ENCODE results near the gene LYZ. TPM values are rescaled to one million over a fixed set of nuclear protein-coding genes. Genes with fewer than 3 reads are reported as not detected.
A peak's percentile ranks its signal among the peaks of the same experiment; 100 is the strongest.
"Not testable (repeated sequence)": the region's sequence is repeated elsewhere in the genome, so short reads cannot be mapped to it uniquely, and the experiment has no call there.

The LYZ gene
- total RNA-seq, result 10 to 100 TPM; 23.1 to 80.0 TPM
- long read RNA-seq, partial matches to known transcripts, result 1 of 4 reads
- long read RNA-seq, other reads (novel, unspliced or antisense), result 0 of 4 reads

GRCh38 chr12:69348162-69348938, at the start of gene LYZ:
Gene LYZ (plus strand): TSS chr12:69348381. CDS start chr12:69348409, 28 bp downstream.
- peak in 1 of 2 donors; percentile 88 for ATAC-seq
- intact Hi-C loops (cut with DNase I), result no loop called here
- DNase-seq, result no peak

- DNase-seq (no peak), ATAC-seq (no peak)
- intact Hi-C loops (cut with DNase I), result no loop called here
Observed at GRCh38 chr12:69298947-69299346, 49.2 kb upstream of the LYZ start.

- intact Hi-C loops (cut with DNase I), result no loop called here
- no peak for ATAC-seq
- DNase-seq, result no peak
Observed at GRCh38 chr12:69304284-69304683, 43.9 kb upstream of the LYZ start.

- DNase-seq (no peak), ATAC-seq (no peak)
- intact Hi-C loops (cut with DNase I), result no loop called here
Observed at GRCh38 chr12:69309461-69309860, 38.7 kb upstream of the LYZ start.

GRCh38 chr12:69313209-69313608, 35.0 kb upstream of the LYZ start:
- DNase-seq (no peak), ATAC-seq (no peak)
- intact Hi-C loops (cut with DNase I), result no loop called here

GRCh38 chr12:69316784-69317183, 31.4 kb upstream of the LYZ start:
- DNase-seq; intact Hi-C loops (cut with DNase I); ATAC-seq: not testable (repeated sequence)

GRCh38 chr12:69317233-69317632, 30.9 kb upstream of the LYZ start:
- DNase-seq; ATAC-seq; intact Hi-C loops (cut with DNase I): not testable (repeated sequence)

- ATAC-seq (no peak), DNase-seq (no peak)
- intact Hi-C loops (cut with DNase I), result no loop called here
Observed at GRCh38 chr12:69318225-69318624, 30.0 kb upstream of the LYZ start.

- intact Hi-C loops (cut with DNase I), result no loop called here
- ATAC-seq, result no peak
- DNase-seq, result no peak
Observed at GRCh38 chr12:69321351-69321750, 26.8 kb upstream of the LYZ start.

- DNase-seq (no peak), ATAC-seq (no peak)
- intact Hi-C loops (cut with DNase I), result no loop called here
Observed at GRCh38 chr12:69324797-69325466, 23.2 kb upstream of the LYZ start.

GRCh38 chr12:69328426-69328825, 19.8 kb upstream of the LYZ start:
- ATAC-seq, result no peak
- intact Hi-C loops (cut with DNase I), result no loop called here

GRCh38 chr12:69329669-69330428, 18.3 kb upstream of the LYZ start:
- DNase-seq, result no peak
- intact Hi-C loops (cut with DNase I), result no loop called here
- ATAC-seq, result no peak

More at GRCh38 chr12:69328426-69328825, 19.8 kb upstream of the LYZ start:
- DNase-seq, result no peak

- peak; percentile 27 to 70 for ATAC-seq
- intact Hi-C loops (cut with DNase I), result no loop called here
- peak; percentile 35 for DNase-seq
Observed at GRCh38 chr12:69330475-69331473, 17.4 kb upstream of the LYZ start.

GRCh38 chr12:69331519-69331908, 16.7 kb upstream of the LYZ start:
- intact Hi-C loops (cut with DNase I), result no loop called here
- peak; percentile 29 to 30 for ATAC-seq
- no peak for DNase-seq

GRCh38 chr12:69331909-69332684, 16.1 kb upstream of the LYZ start:
- ATAC-seq (peak in 1 of 2 donors; percentile 18), DNase-seq (no peak)
- intact Hi-C loops (cut with DNase I), result no loop called here

GRCh38 chr12:69332815-69333358, 15.3 kb upstream of the LYZ start:
- intact Hi-C loops (cut with DNase I), result no loop called here
- ATAC-seq, result no peak

GRCh38 chr12:69334158-69334557, 14.0 kb upstream of the LYZ start:
- intact Hi-C loops (cut with DNase I), result no loop called here
- DNase-seq (no peak), ATAC-seq (no peak)

More at GRCh38 chr12:69332815-69333358, 15.3 kb upstream of the LYZ start:
- no peak for DNase-seq

Data from left cardiac atrium (tissue), 4 donors.